ENCODE results near the gene PABPN1L.

Gene PABPN1L

DNA sequence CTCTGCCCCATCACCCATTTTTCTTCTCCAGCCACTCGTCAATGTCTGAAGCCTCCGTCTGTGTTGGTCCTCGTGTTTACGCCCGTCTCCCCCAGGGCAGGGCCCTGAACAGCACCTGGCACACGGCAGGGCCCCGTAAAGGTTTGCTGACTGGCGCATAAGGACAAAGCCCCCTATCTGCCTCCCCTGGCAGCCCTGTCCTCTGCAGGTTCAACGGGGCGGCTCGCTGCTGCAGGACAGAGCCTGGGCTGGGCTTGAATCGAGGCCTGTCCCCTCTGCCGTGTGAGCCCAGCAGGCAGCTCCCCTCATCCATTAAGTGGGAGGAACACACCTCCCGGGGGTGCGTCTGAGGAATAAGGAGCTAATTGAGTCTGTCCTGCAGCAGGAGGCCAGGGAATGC, 46.1 kb upstream of the PABPN1L start:
- Histone ChIP-seq H3K56ac (ENCODE audit: low read length) (no peak overlapping the region), H3K79me2 (ENCODE audit: control insufficient read depth, insufficient read depth, low read length) (no peaks in the 10 kb centered on the region), H2AK5ac (ENCODE audit: low read length) (no peak overlapping the region), H3K9ac (ENCODE audit: low read length) (no peak overlapping the region), H3K27ac (ENCODE audit: low read depth, low read length) (no peak overlapping the region), H3K23ac (ENCODE audit: low read length) (no peak overlapping the region), H3K27me3 (ENCODE audit: insufficient read depth, low read length, poor library complexity) (no peaks in the 10 kb centered on the region), H3K79me1 (ENCODE audit: low read length) (no peaks in the 10 kb centered on the region), H3K4me3 (ENCODE audit: low read length) (no peak overlapping the region), H4K8ac (ENCODE audit: low read depth, low read length) (no peak overlapping the region), H4K5ac (ENCODE audit: low read length) (no peak overlapping the region), H3K18ac (ENCODE audit: low read length) (no peak overlapping the region), H3K36me3 (ENCODE audit: control insufficient read depth, insufficient read depth, low read length) (no peaks in the 10 kb centered on the region), H2BK15ac (replicated peaks; ENCODE audit: low read depth) (no peak overlapping the region), H3K4ac (ENCODE audit: low read depth, low read length) (no peak overlapping the region), H2BK5ac (ENCODE audit: low read length) (no peak overlapping the region), H3K4me2 (ENCODE audit: low read length) (no peak overlapping the region), H3K4me1 (ENCODE audit: control insufficient read depth, low read depth, low read length) (peaks cover under 1% of the 10 kb centered on the region), H2BK120ac (ENCODE audit: low read depth, low read length) (no peak overlapping the region)
- no peak for DNase-seq
- no CpG with 5 or more reads among the region's 15 CpGs for WGBS (ENCODE audit: extremely low coverage, insufficient coverage, low lambda C conversion rate)

DNA sequence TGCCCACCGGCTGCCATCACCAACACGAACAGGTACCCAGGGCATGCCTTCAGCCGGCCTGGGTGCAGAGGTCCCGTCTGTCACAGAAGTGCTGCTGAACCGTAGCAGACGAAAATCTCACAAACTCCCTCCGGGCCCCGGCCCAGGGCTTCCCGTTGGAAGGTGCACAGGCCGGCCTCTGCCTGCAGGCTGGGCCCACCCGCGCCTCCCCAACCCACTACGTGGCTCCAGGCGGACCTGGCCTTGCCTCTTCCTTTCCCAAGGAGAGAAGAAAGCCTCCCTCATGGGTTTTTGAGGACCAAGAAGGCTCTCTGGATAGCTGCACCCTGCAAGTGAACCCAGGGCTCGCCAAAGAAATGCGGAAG, 45.5 kb upstream of the PABPN1L start:
- Histone ChIP-seq H2BK120ac (ENCODE audit: low read depth, low read length) (no peak overlapping the region), H3K18ac (ENCODE audit: low read length) (no peak overlapping the region), H3K23ac (ENCODE audit: low read length) (no peak overlapping the region), H3K9ac (ENCODE audit: low read length) (no peak overlapping the region), H3K79me2 (ENCODE audit: control insufficient read depth, insufficient read depth, low read length) (no peaks in the 10 kb centered on the region), H2AK5ac (ENCODE audit: low read length) (no peak overlapping the region), H3K56ac (ENCODE audit: low read length) (no peak overlapping the region), H3K4me3 (ENCODE audit: low read length) (no peak overlapping the region), H3K27ac (ENCODE audit: low read depth, low read length) (no peak overlapping the region), H2BK5ac (ENCODE audit: low read length) (no peak overlapping the region), H3K4me1 (ENCODE audit: control insufficient read depth, low read depth, low read length) (no peaks in the 10 kb centered on the region), H3K4ac (ENCODE audit: low read depth, low read length) (no peak overlapping the region), H3K79me1 (ENCODE audit: low read length) (no peaks in the 10 kb centered on the region), H3K27me3 (ENCODE audit: insufficient read depth, low read length, poor library complexity) (no peaks in the 10 kb centered on the region), H3K36me3 (ENCODE audit: control insufficient read depth, insufficient read depth, low read length) (no peaks in the 10 kb centered on the region), H4K8ac (ENCODE audit: low read depth, low read length) (no peak overlapping the region), H3K4me2 (ENCODE audit: low read length) (no peak overlapping the region), H2BK15ac (replicated peaks; ENCODE audit: low read depth) (no peak overlapping the region), H4K5ac (ENCODE audit: low read length) (no peak overlapping the region)
- no CpG with 5 or more reads among the region's 16 CpGs for WGBS (ENCODE audit: extremely low coverage, insufficient coverage, low lambda C conversion rate)
- no peak for DNase-seq

DNA sequence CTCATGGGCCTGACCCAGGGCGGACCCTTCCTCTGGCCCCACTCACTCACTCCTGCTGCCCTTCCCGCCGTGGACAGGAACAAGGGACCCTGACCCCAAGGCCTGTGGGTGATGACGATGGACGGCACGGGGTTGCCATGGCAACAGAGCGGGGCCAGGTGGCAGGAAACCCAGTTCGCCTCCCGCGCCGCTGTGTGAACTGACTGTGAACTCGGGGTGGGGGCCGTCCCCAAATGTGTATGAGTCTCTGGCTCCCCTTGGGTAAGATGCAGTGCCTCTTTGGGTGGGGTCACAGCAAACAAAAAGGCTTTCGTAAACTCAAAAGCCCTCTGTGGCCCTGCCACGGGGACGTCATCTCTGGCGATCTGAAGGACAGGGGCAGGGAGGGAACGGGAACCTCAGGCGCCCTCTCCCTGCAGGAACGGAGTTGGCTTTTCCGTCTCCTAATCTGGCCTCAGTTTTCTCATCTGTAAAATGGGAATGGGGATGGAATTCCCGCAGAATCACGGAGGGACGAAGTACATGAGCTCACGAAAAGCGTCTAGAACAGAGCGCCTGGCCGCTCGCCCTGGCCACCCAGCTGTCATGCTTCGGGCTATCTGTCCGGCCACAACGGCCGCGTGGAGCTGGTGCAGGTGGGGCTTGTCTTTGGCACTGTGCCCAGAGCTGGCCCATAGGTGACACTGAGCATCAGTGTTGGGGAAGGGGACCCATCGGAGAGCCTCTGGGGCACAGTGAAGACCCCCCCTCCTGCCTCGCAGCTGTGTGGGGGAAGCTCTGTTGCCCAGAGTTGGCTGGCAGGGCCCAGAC, 44.9 kb upstream of the PABPN1L start:
- no peak overlapping the region for H3K4me3 ChIP-seq (ENCODE audit: low read length)
- H3K18ac ChIP-seq (ENCODE audit: low read length), result no peak overlapping the region
- no peak overlapping the region for H2BK5ac ChIP-seq (ENCODE audit: low read length)
- H3K4me2 ChIP-seq (ENCODE audit: low read length), result no peak overlapping the region
- no peak overlapping the region for H2BK15ac ChIP-seq (replicated peaks; ENCODE audit: low read depth)
- no peak overlapping the region for H2BK120ac ChIP-seq (ENCODE audit: low read depth, low read length)
- no peak overlapping the region for H3K56ac ChIP-seq (ENCODE audit: low read length)
- H4K8ac ChIP-seq (ENCODE audit: low read depth, low read length), result no peak overlapping the region
- H3K79me1 ChIP-seq (ENCODE audit: low read length), result no peaks in the 10 kb centered on the region
- no peak overlapping the region for H3K23ac ChIP-seq (ENCODE audit: low read length)
- H3K4me1 ChIP-seq (ENCODE audit: control insufficient read depth, low read depth, low read length), result no peaks in the 10 kb centered on the region
- no peaks in the 10 kb centered on the region for H3K27me3 ChIP-seq (ENCODE audit: insufficient read depth, low read length, poor library complexity)
- H3K36me3 ChIP-seq (ENCODE audit: control insufficient read depth, insufficient read depth, low read length), result no peaks in the 10 kb centered on the region
- H3K9ac ChIP-seq (ENCODE audit: low read length), result no peak overlapping the region
- H3K79me2 ChIP-seq (ENCODE audit: control insufficient read depth, insufficient read depth, low read length), result no peaks in the 10 kb centered on the region
- no peak overlapping the region for H4K5ac ChIP-seq (ENCODE audit: low read length)
- no CpG with 5 or more reads among the region's 36 CpGs for WGBS (ENCODE audit: extremely low coverage, insufficient coverage, low lambda C conversion rate)
- H3K4ac ChIP-seq (ENCODE audit: low read depth, low read length), result no peak overlapping the region
- H3K27ac ChIP-seq (ENCODE audit: low read depth, low read length), result no peak overlapping the region
- no peak for DNase-seq
- H2AK5ac ChIP-seq (ENCODE audit: low read length), result no peak overlapping the region

DNA sequence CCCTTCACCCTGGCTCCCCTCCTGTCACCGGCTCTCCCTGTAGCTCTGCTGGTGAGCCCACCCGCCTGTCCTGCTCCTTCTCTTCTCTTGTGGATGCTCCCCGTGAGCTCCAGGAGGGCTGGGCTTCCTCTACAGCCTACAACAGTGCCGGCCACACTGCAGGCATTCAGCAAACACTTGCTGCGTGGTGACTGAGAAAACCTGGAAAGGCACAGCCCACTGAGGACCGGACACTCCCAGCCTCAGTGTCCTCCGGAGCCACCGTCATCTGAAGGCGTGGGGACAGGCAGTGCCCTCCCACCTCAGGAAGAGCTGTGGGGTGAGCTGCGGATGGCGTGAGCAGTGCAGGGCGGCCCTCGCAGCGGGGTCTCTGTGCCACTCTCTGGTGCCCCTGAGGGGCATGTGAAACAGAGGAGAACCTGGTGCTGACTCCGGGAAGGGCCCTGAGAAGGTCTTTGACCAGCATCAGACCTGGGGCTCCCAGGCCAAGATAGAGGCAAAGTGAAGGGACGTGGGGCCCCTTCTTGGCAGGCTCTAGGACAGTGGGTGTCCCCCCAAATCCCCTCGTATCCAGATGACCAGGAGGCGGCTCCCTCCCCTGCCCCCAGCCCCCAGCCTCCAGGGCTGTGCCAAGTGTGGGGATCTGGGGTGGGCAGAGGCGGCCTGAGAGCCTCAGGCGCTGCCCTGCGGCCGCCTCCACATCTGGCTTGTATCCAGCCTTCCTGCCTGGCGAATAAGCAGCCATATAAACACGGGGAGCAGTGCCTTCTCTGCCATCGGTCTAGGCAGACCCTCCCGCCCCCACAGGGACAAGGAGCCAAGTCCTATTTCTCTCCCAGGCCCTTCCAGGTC, 44.0 kb upstream of the PABPN1L start:
- no peak overlapping the region for H3K4me3 ChIP-seq (ENCODE audit: low read length)
- no peaks in the 10 kb centered on the region for H3K79me2 ChIP-seq (ENCODE audit: control insufficient read depth, insufficient read depth, low read length)
- no peak for DNase-seq
- H3K9ac ChIP-seq (ENCODE audit: low read length), result no peak overlapping the region
- H3K27ac ChIP-seq (ENCODE audit: low read depth, low read length), result no peak overlapping the region
- no peak overlapping the region for H3K18ac ChIP-seq (ENCODE audit: low read length)
- no peak overlapping the region for H2AK5ac ChIP-seq (ENCODE audit: low read length)
- no peak overlapping the region for H3K56ac ChIP-seq (ENCODE audit: low read length)
- H3K23ac ChIP-seq (ENCODE audit: low read length), result no peak overlapping the region
- H4K8ac ChIP-seq (ENCODE audit: low read depth, low read length), result no peak overlapping the region
- no peaks in the 10 kb centered on the region for H3K36me3 ChIP-seq (ENCODE audit: control insufficient read depth, insufficient read depth, low read length)
- WGBS (ENCODE audit: extremely low coverage, insufficient coverage, low lambda C conversion rate), result no CpG with 5 or more reads among the region's 26 CpGs
- H3K27me3 ChIP-seq (ENCODE audit: insufficient read depth, low read length, poor library complexity), result no peaks in the 10 kb centered on the region
- H3K4ac ChIP-seq (ENCODE audit: low read depth, low read length), result no peak overlapping the region
- no peaks in the 10 kb centered on the region for H3K4me1 ChIP-seq (ENCODE audit: control insufficient read depth, low read depth, low read length)
- H4K5ac ChIP-seq (ENCODE audit: low read length), result no peak overlapping the region
- no peak overlapping the region for H2BK5ac ChIP-seq (ENCODE audit: low read length)
- no peak overlapping the region for H2BK15ac ChIP-seq (replicated peaks; ENCODE audit: low read depth)
- no peak overlapping the region for H2BK120ac ChIP-seq (ENCODE audit: low read depth, low read length)
- H3K4me2 ChIP-seq (ENCODE audit: low read length), result no peak overlapping the region
- H3K79me1 ChIP-seq (ENCODE audit: low read length), result no peaks in the 10 kb centered on the region

DNA sequence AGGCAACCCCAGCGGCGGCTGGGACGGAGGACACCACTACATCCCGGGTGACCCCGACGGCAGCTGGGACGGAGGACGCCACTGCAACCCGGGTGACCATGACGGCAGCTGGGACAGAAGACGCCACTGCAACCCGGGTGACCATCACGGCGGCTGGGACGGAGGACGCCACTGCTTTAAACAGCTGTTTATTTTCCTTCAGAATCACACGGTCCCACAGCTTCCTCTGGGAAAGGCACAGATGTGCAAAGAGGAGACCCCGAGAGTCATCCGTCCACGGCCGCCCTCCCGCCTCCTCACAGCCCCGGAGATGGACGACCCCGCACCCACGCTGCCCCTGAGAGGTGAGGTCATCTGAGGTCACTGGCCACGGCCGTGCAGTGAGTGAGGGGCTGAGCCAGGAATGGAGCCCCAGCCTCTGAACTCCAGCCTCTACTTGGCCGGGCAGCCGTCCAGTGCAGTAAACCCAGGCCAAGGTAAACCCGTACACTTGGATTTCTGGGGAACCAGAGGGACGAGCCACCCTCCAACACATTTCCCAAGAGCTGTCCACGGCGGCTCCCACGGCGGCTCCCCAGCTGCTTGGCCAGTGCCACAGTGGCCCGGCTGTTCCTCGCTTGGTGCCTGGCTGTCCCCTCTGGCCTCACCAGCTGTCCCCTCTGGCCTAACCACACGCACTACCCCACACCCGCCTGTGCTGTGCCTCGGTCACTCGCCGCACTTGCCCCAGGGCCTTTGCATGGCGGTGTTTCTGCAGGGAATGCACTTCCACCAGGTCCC, 43.2 kb upstream of the PABPN1L start:
- DNase-seq, result no peak
- Histone ChIP-seq H3K23ac (ENCODE audit: low read length) (no peak overlapping the region), H4K5ac (ENCODE audit: low read length) (no peak overlapping the region), H3K56ac (ENCODE audit: low read length) (no peak overlapping the region), H2BK120ac (ENCODE audit: low read depth, low read length) (no peak overlapping the region), H3K9ac (ENCODE audit: low read length) (no peak overlapping the region), H2BK5ac (ENCODE audit: low read length) (no peak overlapping the region), H3K27ac (ENCODE audit: low read depth, low read length) (no peak overlapping the region), H3K4me2 (ENCODE audit: low read length) (no peak overlapping the region), H2AK5ac (ENCODE audit: low read length) (no peak overlapping the region), H3K79me1 (ENCODE audit: low read length) (no peaks in the 10 kb centered on the region), H3K4me3 (ENCODE audit: low read length) (no peak overlapping the region), H2BK15ac (replicated peaks; ENCODE audit: low read depth) (no peak overlapping the region), H3K18ac (ENCODE audit: low read length) (no peak overlapping the region), H3K4me1 (ENCODE audit: control insufficient read depth, low read depth, low read length) (no peaks in the 10 kb centered on the region), H3K36me3 (ENCODE audit: control insufficient read depth, insufficient read depth, low read length) (no peaks in the 10 kb centered on the region), H3K4ac (ENCODE audit: low read depth, low read length) (no peak overlapping the region), H4K8ac (ENCODE audit: low read depth, low read length) (no peak overlapping the region), H3K27me3 (ENCODE audit: insufficient read depth, low read length, poor library complexity) (no peaks in the 10 kb centered on the region), H3K79me2 (ENCODE audit: control insufficient read depth, insufficient read depth, low read length) (no peaks in the 10 kb centered on the region)
- no CpG with 5 or more reads among the region's 44 CpGs for WGBS (ENCODE audit: extremely low coverage, insufficient coverage, low lambda C conversion rate)

All from mesendoderm (in vitro differentiated cells).